OCI-LY3 (cell line): ENCODE measurements around the gene MMP20.

Source experiments
- H2AFZ ChIP-seq: fragments of 200-600, 300-600 bp; shearing (Covaris generic); 2 replicates; pipeline ENCODE4 v1.6.0; 2014; ENCODE audit warnings: antibody characterized with exemption, low read depth, low read length
- H3K27ac ChIP-seq: fragments of 200-600, 300-600 bp; sonication (generic); 2 replicates; pipeline ENCODE4 v1.5.1; 2014; ENCODE audit warnings: mild to moderate bottlenecking, low read length, moderate library complexity, mixed read lengths
- H3K27me3 ChIP-seq: fragments of 200-600, 300-600 bp; sonication (generic); 2 replicates; pipeline ENCODE4 v1.6.1; 2014; ENCODE audit warnings: low read depth, low read length, mixed read lengths
- H3K36me3 ChIP-seq: fragments of 200-600, 300-600 bp; sonication (generic); replicated peaks from 2 replicates; pipeline ENCODE3; 2014; ENCODE audit warnings: low read depth, low read length, mixed read lengths
- H3K4me1 ChIP-seq: fragments of 300-600, 200-600 bp; sonication (generic); 2 replicates; pipeline ENCODE4 v1.6.1; 2014; ENCODE audit warnings: low read length, mixed read lengths
- H3K4me2 ChIP-seq: fragments of 200-600, 300-600 bp; sonication (generic); 2 replicates; pipeline ENCODE4 v1.6.1; 2014; ENCODE audit warnings: low read length, mixed read lengths
- H3K4me3 ChIP-seq: fragments of 300-600, 200-600 bp; sonication (generic); 2 replicates; pipeline ENCODE4 v1.5.1; 2014; ENCODE audit warnings: antibody characterized with exemption, mild to moderate bottlenecking, low read length, moderate library complexity
- H3K79me2 ChIP-seq: fragments of 300-600, 200-600 bp; shearing (Covaris generic); 2 replicates; pipeline ENCODE4 v1.6.1; 2014; ENCODE audit warnings: mild to moderate bottlenecking, low read length, mixed read lengths
- H3K9ac ChIP-seq: fragments of 300-600, 200-600 bp; shearing (Covaris generic); 2 replicates; pipeline ENCODE4 v1.6.0; 2014; ENCODE audit warnings: mild to moderate bottlenecking, low read length, moderate library complexity
- H3K9me3 ChIP-seq: fragments of 200-600, 300-600 bp; shearing (Covaris generic); 2 replicates; pipeline ENCODE4 v1.6.1; 2014; ENCODE audit warnings: low read length, mixed read lengths; ENCODE audit not compliant: insufficient read depth
- H4K20me1 ChIP-seq: fragments of 200-600, 300-600 bp; sonication (generic); 2 replicates; pipeline ENCODE4 v1.6.1; 2016; ENCODE audit warnings: low read length, mixed read lengths; ENCODE audit not compliant: insufficient read depth
- EZH2phosphoT487 ChIP-seq: fragments of 200-600 bp; shearing (Covaris generic); IDR thresholded peaks from 2 replicates; pipeline ENCODE4 v1.6.1; 2018; ENCODE audit warnings: antibody characterized with exemption, mixed run types, low read depth
- TF ChIP-seq, protein P1 (sequence below): fragments of 200-600, 300-600 bp; sonication (generic); IDR thresholded peaks from 2 replicates; pipeline ENCODE4 v1.5.1; 2014; ENCODE audit warnings: antibody characterized with exemption, low read length, low read depth

MMP20 gene

DNA sequence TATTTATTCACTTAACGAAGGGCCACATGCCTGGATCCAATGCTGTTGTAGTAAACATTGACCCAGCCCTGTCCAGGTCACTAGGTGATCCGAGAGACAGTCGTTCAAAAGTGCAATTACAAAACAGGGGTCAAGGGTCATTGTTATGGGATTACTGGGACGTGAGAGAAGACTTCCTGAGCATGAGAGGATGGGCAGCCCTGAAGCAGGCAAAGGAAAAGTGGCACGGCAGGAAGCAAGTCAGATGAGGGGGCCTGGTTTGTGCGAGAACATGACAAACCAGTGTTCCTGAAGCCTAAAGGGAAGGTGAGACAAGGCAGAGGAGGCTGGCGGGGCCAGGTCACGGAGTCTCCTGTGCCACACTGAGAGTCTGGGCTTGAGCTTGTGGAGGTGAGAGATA, 15.8 kb upstream of the MMP20 start:
- H3K4me3 ChIP-seq = no peak overlapping the region
- no peaks in the 10 kb centered on the region for H3K9me3 ChIP-seq
- TF ChIP-seq, protein P1, sequence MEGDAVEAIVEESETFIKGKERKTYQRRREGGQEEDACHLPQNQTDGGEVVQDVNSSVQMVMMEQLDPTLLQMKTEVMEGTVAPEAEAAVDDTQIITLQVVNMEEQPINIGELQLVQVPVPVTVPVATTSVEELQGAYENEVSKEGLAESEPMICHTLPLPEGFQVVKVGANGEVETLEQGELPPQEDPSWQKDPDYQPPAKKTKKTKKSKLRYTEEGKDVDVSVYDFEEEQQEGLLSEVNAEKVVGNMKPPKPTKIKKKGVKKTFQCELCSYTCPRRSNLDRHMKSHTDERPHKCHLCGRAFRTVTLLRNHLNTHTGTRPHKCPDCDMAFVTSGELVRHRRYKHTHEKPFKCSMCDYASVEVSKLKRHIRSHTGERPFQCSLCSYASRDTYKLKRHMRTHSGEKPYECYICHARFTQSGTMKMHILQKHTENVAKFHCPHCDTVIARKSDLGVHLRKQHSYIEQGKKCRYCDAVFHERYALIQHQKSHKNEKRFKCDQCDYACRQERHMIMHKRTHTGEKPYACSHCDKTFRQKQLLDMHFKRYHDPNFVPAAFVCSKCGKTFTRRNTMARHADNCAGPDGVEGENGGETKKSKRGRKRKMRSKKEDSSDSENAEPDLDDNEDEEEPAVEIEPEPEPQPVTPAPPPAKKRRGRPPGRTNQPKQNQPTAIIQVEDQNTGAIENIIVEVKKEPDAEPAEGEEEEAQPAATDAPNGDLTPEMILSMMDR = no peak
- no peak for TF ChIP-seq EZH2phosphoT487
- H3K27ac ChIP-seq = no peak overlapping the region
- H4K20me1 ChIP-seq = no peaks in the 10 kb centered on the region
- no peak overlapping the region for H3K9ac ChIP-seq
- H2AFZ ChIP-seq = no peak overlapping the region
- H3K36me3 ChIP-seq = no peaks in the 10 kb centered on the region
- H3K4me1 ChIP-seq = peaks cover 5% of the 10 kb centered on the region; the same call in 1 of the 2 replicates
- H3K79me2 ChIP-seq = no peaks in the 10 kb centered on the region
- no peaks in the 10 kb centered on the region for H3K27me3 ChIP-seq
- H3K4me2 ChIP-seq = no peak overlapping the region

DNA sequence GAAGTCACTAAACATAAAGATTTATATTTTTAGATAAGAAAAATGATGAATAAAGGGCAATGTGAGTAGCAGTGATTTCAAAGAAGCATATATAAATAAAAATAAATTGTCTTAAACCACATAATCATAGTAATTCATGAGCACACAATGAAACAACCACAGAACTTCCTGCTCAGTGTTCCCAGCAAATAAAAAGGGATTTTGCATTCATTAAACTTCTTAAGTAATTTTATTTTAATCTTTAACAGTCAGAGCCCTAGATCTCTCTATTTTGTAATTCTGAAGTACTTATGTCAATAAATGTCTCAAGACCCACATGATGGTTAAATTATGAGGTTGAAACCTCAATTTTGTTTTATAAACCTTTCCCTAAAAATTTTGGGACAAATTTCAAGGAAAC, 14.5 kb upstream of the MMP20 start:
- H3K4me1 ChIP-seq = peaks cover 5% of the 10 kb centered on the region; the same call in 1 of the 2 replicates
- H3K36me3 ChIP-seq = no peaks in the 10 kb centered on the region
- H3K9me3 ChIP-seq = no peaks in the 10 kb centered on the region
- H3K27ac ChIP-seq = no peak overlapping the region
- H3K9ac ChIP-seq = no peak overlapping the region
- no peak for TF ChIP-seq EZH2phosphoT487
- TF ChIP-seq, protein P1 = no peak
- H3K4me2 ChIP-seq = no peak overlapping the region
- H2AFZ ChIP-seq = no peak overlapping the region
- no peak overlapping the region for H3K4me3 ChIP-seq
- no peaks in the 10 kb centered on the region for H3K27me3 ChIP-seq
- no peaks in the 10 kb centered on the region for H3K79me2 ChIP-seq
- H4K20me1 ChIP-seq = no peaks in the 10 kb centered on the region

DNA sequence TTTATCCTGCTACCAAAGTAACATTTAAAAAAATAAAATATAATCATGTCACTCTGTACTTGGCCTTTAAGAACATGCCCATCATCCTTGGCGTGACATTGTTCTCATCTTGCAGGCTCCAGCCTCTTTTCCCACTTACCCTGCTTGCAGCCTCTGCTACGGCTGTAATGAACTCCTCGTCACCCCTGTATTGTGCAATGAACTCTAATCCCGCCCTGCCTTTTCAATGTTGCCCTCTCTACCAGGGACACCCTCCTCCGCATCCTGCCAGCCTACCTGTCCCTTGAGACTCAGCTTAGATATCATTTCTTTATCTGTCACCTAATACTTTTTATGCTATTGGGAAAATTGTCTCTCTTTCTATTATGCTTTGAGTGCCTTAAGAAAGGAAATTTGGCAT, 12.6 kb upstream of the MMP20 start:
- no peak overlapping the region for H3K4me3 ChIP-seq

DNA sequence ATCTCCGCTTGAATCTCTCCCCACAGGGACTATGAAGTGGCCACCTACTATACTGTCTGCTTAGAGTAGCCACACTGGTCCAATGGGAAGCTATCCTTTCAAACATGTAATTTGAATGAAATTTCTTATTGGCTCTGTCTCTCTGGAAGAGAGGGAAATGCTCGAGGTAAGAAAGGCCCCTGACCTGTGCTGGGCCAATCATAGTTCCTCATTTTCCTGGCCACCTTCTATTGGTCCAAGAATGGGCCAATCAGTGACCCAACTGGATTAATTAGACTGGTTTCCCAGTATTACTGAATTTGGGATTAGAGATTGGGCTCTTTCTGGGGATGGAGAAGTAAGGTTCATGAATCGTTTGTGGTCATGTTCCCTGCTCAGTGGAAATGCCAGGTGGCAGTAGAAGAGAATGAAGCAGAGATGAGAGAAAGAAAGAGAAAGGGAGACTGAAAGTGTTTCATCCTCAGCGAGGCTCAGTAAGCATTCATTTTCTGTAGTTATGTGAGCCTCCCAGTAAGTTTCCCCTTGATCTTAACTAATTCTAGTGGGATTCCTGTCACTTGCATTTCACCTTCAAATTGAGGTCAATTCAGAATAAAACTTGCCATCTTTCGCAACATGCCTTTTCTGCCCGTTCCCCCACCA, 8.4 kb upstream of the MMP20 start:
- H3K9ac ChIP-seq = no peak overlapping the region
- H3K4me1 ChIP-seq = no peaks in the 10 kb centered on the region
- H2AFZ ChIP-seq = no peak overlapping the region
- no peak overlapping the region for H3K4me2 ChIP-seq
- no peak for TF ChIP-seq EZH2phosphoT487
- TF ChIP-seq, protein P1 = no peak
- H3K27me3 ChIP-seq = peaks cover 3% of the 10 kb centered on the region; the same call in 1 of the 2 replicates
- no peak overlapping the region for H3K27ac ChIP-seq
- H3K79me2 ChIP-seq = no peaks in the 10 kb centered on the region
- no peaks in the 10 kb centered on the region for H3K9me3 ChIP-seq
- no peak overlapping the region for H3K4me3 ChIP-seq
- no peaks in the 10 kb centered on the region for H4K20me1 ChIP-seq
- H3K36me3 ChIP-seq = no peaks in the 10 kb centered on the region

More for the DNA sequence above, 12.6 kb upstream of the MMP20 start:
- H4K20me1 ChIP-seq = no peaks in the 10 kb centered on the region
- no peaks in the 10 kb centered on the region for H3K79me2 ChIP-seq
- TF ChIP-seq, protein P1 = no peak
- no peak for TF ChIP-seq EZH2phosphoT487
- H3K27me3 ChIP-seq = no peaks in the 10 kb centered on the region
- H2AFZ ChIP-seq = no peak overlapping the region
- H3K9me3 ChIP-seq = no peaks in the 10 kb centered on the region
- no peaks in the 10 kb centered on the region for H3K4me1 ChIP-seq
- no peaks in the 10 kb centered on the region for H3K36me3 ChIP-seq
- no peak overlapping the region for H3K27ac ChIP-seq
- no peak overlapping the region for H3K9ac ChIP-seq
- H3K4me2 ChIP-seq = no peak overlapping the region
